ENCODE data around the gene OR6C2.
"Not testable (repeated sequence)": the region's sequence is repeated elsewhere in the genome, so short reads cannot be mapped to it uniquely, and the experiment has no call there.

Gene OR6C2

DNA sequence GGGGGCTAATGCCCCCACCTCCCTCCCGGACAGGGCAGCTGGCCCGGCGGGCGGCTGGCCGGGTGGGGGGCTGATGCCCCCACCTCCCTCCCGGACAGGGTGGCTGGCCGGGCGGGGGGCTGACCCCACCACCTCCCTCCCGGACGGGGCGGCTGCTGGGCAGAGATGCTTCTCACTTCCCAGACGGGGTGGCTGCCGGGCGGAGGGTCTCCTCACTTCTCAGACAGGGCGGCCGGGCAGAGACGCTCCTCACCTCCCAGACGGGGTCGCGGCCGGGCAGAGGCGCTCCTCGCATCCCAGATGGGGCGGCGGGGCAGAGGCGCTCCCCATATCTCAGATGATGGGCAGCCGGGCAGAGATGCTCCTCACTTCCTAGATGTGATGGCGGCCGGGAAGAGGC is 35.3 kb downstream of the OR6C2 start:
- DNase-seq = not testable (repeated sequence)

- not testable (repeated sequence) for DNase-seq
Measured at GRCh38 chr12:55484284-55484683, 40.4 kb downstream of the OR6C2 start.

DNA sequence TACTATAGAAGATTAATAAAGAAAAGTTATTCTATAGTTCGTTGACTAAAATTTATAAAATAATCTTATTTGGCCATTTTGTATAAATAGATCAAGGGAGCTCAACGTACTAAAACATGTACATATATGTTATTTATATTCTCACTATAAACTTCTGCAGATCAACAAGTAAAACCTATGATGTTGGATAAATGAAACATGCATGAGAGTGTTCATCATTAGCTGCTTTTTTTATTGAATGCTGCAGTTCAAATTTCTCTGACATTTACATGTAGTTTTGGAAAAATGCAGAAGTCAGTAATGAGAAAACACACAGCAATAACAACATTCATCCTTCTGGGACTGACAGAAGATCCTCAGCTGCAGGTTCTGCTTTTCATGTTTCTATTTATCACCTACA is 48.2 kb downstream of the OR6C2 start, which contains the start of gene OR6C68:
Gene OR6C68, plus strand, starts transcription at position 301 of the 400 bp plus-strand sequence. Its CDS starts 0 bp downstream, at position 301.
- DNase-seq = no peak

- DNase-seq = no peak
Measured at GRCh38 chr12:55495490-55495889, 51.6 kb downstream of the OR6C2 start.

GRCh38 chr12:55499231-55499630 is 55.4 kb downstream of the OR6C2 start:
- DNase-seq = no peak

- no peak for DNase-seq
Measured at GRCh38 chr12:55499810-55500252, 56.0 kb downstream of the OR6C2 start.

- no peak for DNase-seq
Measured at GRCh38 chr12:55501601-55502000, 57.7 kb downstream of the OR6C2 start.

Measured in suppressor macrophage (primary cell).